ENCODE measurements around the gene QKI. TPM values are rescaled to one million over a fixed set of nuclear protein-coding genes. Genes with fewer than 3 reads are reported as not detected.

QKI gene
- total RNA-seq, 1 experiment from 2014 or later, result 176 TPM

DNA sequence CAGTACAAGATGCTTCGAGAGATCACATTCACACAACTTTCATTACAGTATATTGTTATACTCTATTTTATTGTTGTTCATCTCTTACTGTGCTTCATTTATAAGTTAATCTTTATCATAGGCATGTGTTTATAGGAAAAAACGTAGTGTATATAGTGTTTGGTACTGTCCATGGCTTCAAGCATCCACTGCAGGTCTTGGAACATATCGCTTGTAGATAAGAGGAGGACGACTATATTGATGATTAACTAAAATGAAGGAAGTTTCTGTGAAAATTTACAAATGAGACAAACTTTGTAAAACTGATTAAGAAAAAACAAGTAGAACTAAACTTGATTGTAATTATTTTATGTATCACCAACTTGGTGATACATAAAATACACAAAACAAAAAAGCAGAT lies 98.5 kb downstream of the QKI start:
- H4K20me1 ChIP-seq (ENCODE audit: control insufficient read depth, insufficient read depth, insufficient read length), result no peaks in the 10 kb centered on the region

More for the DNA sequence above, 98.5 kb downstream of the QKI start:
- TF ChIP-seq, protein P1, sequence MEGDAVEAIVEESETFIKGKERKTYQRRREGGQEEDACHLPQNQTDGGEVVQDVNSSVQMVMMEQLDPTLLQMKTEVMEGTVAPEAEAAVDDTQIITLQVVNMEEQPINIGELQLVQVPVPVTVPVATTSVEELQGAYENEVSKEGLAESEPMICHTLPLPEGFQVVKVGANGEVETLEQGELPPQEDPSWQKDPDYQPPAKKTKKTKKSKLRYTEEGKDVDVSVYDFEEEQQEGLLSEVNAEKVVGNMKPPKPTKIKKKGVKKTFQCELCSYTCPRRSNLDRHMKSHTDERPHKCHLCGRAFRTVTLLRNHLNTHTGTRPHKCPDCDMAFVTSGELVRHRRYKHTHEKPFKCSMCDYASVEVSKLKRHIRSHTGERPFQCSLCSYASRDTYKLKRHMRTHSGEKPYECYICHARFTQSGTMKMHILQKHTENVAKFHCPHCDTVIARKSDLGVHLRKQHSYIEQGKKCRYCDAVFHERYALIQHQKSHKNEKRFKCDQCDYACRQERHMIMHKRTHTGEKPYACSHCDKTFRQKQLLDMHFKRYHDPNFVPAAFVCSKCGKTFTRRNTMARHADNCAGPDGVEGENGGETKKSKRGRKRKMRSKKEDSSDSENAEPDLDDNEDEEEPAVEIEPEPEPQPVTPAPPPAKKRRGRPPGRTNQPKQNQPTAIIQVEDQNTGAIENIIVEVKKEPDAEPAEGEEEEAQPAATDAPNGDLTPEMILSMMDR (conservative IDR thresholded peaks at IDR 0.05), result no peak
- H2BK15ac ChIP-seq (ENCODE audit: low read depth, low read length), result no peak overlapping the region
- no peak overlapping the region for H3K27ac ChIP-seq (ENCODE audit: insufficient read length, low read depth, low read length)
- H3K4me3 Mint-ChIP-seq, result no peak overlapping the region
- no peak overlapping the region for H3K14ac ChIP-seq (ENCODE audit: insufficient read depth, low read length)
- no peak overlapping the region for H3K56ac ChIP-seq (ENCODE audit: insufficient read length, low read depth, low read length)
- no peaks in the 10 kb centered on the region for H3K27me3 Mint-ChIP-seq (ENCODE audit: low read depth)
- H3K4me2 ChIP-seq (ENCODE audit: insufficient read depth, insufficient read length, low read length), result no peak overlapping the region
- no peak overlapping the region for H2BK120ac ChIP-seq (ENCODE audit: low read depth, low read length, poor library complexity, severe bottlenecking)
- no peak overlapping the region for H2BK20ac ChIP-seq (ENCODE audit: low read depth, low read length, poor library complexity, severe bottlenecking)
- peaks cover 3 to 5% (median 4%) of the 10 kb centered on the region in 3 experiments for H3K36me3 Mint-ChIP-seq (ENCODE audit: insufficient read depth in 1 of 3, low read depth in 3 of 3)
- no peaks in the 10 kb centered on the region for H3K27me3 ChIP-seq (ENCODE audit: insufficient read depth, low read length)
- no peak overlapping the region for H4K5ac ChIP-seq (ENCODE audit: insufficient read length, low read depth, low read length)
- peaks cover 3 to 4% of the 10 kb centered on the region in 2 experiments for H3K9me3 Mint-ChIP-seq
- no peak overlapping the region for H2AK5ac ChIP-seq (ENCODE audit: insufficient read length, low read length)
- H2BK5ac ChIP-seq (ENCODE audit: insufficient read length, low read length), result no peak overlapping the region
- no peaks in the 10 kb centered on the region for H3K9me3 ChIP-seq (ENCODE audit: control insufficient read depth, low read depth, low read length)
- no peak overlapping the region for H3K4ac ChIP-seq (ENCODE audit: low read depth, low read length)
- H3K79me2 ChIP-seq (ENCODE audit: insufficient read depth, low read length), result no peaks in the 10 kb centered on the region
- no peak overlapping the region for H2AFZ ChIP-seq (ENCODE audit: low read length)
- no CpG with 5 or more reads among the region's 4 CpGs for WGBS (ENCODE audit: extremely low coverage, insufficient read length, low lambda C conversion rate)
- no peak overlapping the region for H4K8ac ChIP-seq (replicated peaks; ENCODE audit: insufficient read length, low read depth, low read length)
- no peaks in the 10 kb centered on the region for H3K23me2 ChIP-seq (ENCODE audit: insufficient read length, low read depth, low read length, poor library complexity, severe bottlenecking)
- DNase-seq, result no peak
- no peak overlapping the region for H3K27ac Mint-ChIP-seq
- peaks cover 4% of the 10 kb centered on the region; the same call in 1 of the 2 replicates for H3K4me1 ChIP-seq (ENCODE audit: insufficient read depth, low read length)
- no peak overlapping the region for H3K9ac ChIP-seq (ENCODE audit: extremely low read depth, insufficient read length, low read length)
- H2BK12ac ChIP-seq (ENCODE audit: insufficient read length, low read depth, low read length), result no peak overlapping the region
- peaks cover 8 to 18% of the 10 kb centered on the region in 2 experiments for H3K4me1 Mint-ChIP-seq
- H4K91ac ChIP-seq (ENCODE audit: insufficient read length, low read depth, low read length), result no peak overlapping the region
- no peak overlapping the region for H3T11ph ChIP-seq (ENCODE audit: low read length)
- H3K18ac ChIP-seq (ENCODE audit: insufficient read length, low read depth, low read length), result no peak overlapping the region
- H3K79me1 ChIP-seq (ENCODE audit: insufficient read depth, low read depth, low read length, poor library complexity, severe bottlenecking), result no peaks in the 10 kb centered on the region
- H3K23ac ChIP-seq (ENCODE audit: insufficient read length, low read depth, low read length), result no peak overlapping the region
